Thyroid gland (tissue), 4 donors: ENCODE measurements around the gene CDH23. TPM values are rescaled to one million over a fixed set of nuclear protein-coding genes. Genes with fewer than 3 reads are reported as not detected.

ENCODE experiments used
- DNase-seq, 2 donors: peaks; one replicate each; pipeline ENCODE4 v3.0.0-alpha.2; 2019
- H3K27ac ChIP-seq, 3 donors: fragments of 200-600 bp; sonication (generic); 1 replicate in 2 of 3; 2 replicates in 1 of 3; pipeline ENCODE4 v1.5.1; 2016 to 2019; ENCODE audit warnings: mild to moderate bottlenecking in 1 of 3, moderate library complexity in 1 of 3
- H3K27me3 ChIP-seq: fragments of 200-600 bp; sonication (generic); one replicate; pipeline ENCODE4 v1.5.1; 2019
- H3K36me3 ChIP-seq, 2 donors: fragments of 200-600 bp; sonication (generic); one replicate each; pipeline ENCODE4 v1.5.1; 2016 to 2019
- H3K4me1 ChIP-seq, 2 donors: fragments of 200-600 bp; sonication (generic); one replicate each; pipeline ENCODE4 v1.5.1; 2017 to 2019
- H3K4me3 ChIP-seq, 3 donors: fragments of 200-600 bp; sonication (generic); replicated peaks in 1 of 3; 1 replicate in 2 of 3; 2 replicates in 1 of 3; pipeline ENCODE4 v1.5.1; 2016; ENCODE audit warnings: mild to moderate bottlenecking in 1 of 3
- H3K9me3 ChIP-seq: fragments of 200-600 bp; sonication (generic); one replicate; pipeline ENCODE4 v1.5.1; 2017
- CTCF ChIP-seq, 6 experiments: fragments of 200-600 bp in 3 of 6; fragments of 450-650 bp in 3 of 6; sonication (generic) in 3 of 6; IDR thresholded peaks; one replicate each; pipeline ENCODE4 v1.5.1; 2016 to 2019; ENCODE audit warnings: antibody characterized with exemption in 6 of 6, mild to moderate bottlenecking in 2 of 6, inconsistent platforms in 1 of 6, moderate library complexity in 1 of 6
- POLR2A ChIP-seq, 2 donors: fragments of 450-650 bp; IDR thresholded peaks; one replicate each; pipeline ENCODE4 v1.6.1; 2017; ENCODE audit warnings: antibody characterized with exemption in 2 of 2, mild to moderate bottlenecking in 2 of 2, moderate library complexity in 1 of 2
- WGBS, 2 donors: methylation state at CpG; one replicate each; pipeline ENCODE4 v1.1.5; 2017; 5-methylcytosine and 5-hydroxymethylcytosine counted together
- intact Hi-C: fragments of 100-400 bp; cut with DNase I; formaldehyde crosslinking; loops from one replicate; pipeline ENCODE4 v1.15.1; 2023
- total RNA-seq, 4 donors: library from RNA; depleted of rRNA; stranded (reverse); fragments of >200 nt; gene quantifications; one replicate each; pipeline ENCODE4 v1.2.3, GENCODE V29; 2016

The CDH23 gene
- total RNA-seq, 4 donors from 2014 or later: 3.0 to 4.2 (median 3.9) TPM

DNA sequence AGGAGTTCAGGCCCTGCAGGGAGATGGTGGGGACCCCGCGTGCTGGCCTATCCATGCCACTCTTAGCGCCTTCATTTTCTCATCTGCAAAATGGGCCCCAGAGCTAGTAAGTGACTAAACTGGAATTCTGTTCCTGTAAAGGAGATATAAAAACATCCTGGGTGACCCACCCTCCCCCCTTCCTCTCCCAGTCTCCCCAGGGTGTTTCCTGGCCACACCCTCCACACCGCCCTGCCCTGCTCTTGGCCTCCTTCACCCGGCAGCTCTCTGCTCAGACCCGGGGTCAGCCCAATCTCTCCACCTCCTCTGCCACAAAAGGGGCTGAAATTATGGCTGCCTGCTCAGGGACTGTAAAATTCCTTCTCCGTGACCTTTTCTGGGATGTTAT, 252.2 kb downstream of the CDH23 start:
- H3K4me3 ChIP-seq: no peak overlapping the region
- WGBS, 2 donors: 84 to 85% methylated on average over 7 of the region's 7 CpGs
- no peak overlapping the region for H3K27ac ChIP-seq
- TF ChIP-seq POLR2A (IDR thresholded peaks at IDR 0.05): no peak
- TF ChIP-seq CTCF (IDR thresholded peaks at IDR 0.05): no peak
- intact Hi-C loops: no loop called here
- H3K27me3 ChIP-seq: no peaks in the 10 kb centered on the region
- H3K36me3 ChIP-seq: no peaks in the 10 kb centered on the region
- peaks cover 0 to 3% of the 10 kb centered on the region in 2 donors for H3K4me1 ChIP-seq
- no peak for DNase-seq
- H3K9me3 ChIP-seq: no peaks in the 10 kb centered on the region

DNA sequence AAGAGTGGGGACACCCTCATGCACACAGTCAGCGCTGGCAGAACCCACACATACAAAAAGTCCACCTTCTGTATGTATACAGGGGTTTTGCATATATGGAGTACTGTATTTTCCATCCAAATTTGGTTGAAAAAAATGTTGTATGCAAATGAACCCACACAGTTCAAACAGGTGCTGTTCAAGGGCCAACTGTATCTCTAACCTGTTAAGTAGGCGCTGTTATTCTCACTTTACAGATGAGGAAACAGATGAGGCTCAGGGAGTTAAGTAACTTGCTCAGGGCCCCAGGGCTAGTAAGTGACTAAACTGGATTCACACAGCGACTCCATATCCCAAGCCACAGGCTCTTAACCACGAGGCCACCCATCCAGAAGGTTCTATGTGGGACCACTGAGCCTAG, 252.9 kb downstream of the CDH23 start:
- 88 to 97% methylated on average over 3 to 4 of the region's 4 CpGs for WGBS, 2 donors
- no peaks in the 10 kb centered on the region for H3K4me1 ChIP-seq
- H3K4me3 ChIP-seq: no peak overlapping the region
- no peaks in the 10 kb centered on the region for H3K27me3 ChIP-seq
- intact Hi-C loops: no loop called here
- no peaks in the 10 kb centered on the region for H3K36me3 ChIP-seq
- TF ChIP-seq POLR2A (IDR thresholded peaks at IDR 0.05): no peak
- TF ChIP-seq CTCF (IDR thresholded peaks at IDR 0.05): no peak
- DNase-seq: no peak
- no peaks in the 10 kb centered on the region for H3K9me3 ChIP-seq
- no peak overlapping the region for H3K27ac ChIP-seq

- 91 to 94% methylated on average over 4 to 7 of the region's 7 CpGs for WGBS, 2 donors
- Histone ChIP-seq H3K27me3 (no peaks in the 10 kb centered on the region), H3K4me3 (no peak overlapping the region), H3K36me3 (no peaks in the 10 kb centered on the region), H3K27ac (no peak overlapping the region), H3K4me1 (no peaks in the 10 kb centered on the region), H3K9me3 (no peaks in the 10 kb centered on the region)
- no peak for DNase-seq
- intact Hi-C loops: no loop called here
- TF ChIP-seq POLR2A (IDR thresholded peaks at IDR 0.05): no peak
- TF ChIP-seq CTCF (IDR thresholded peaks at IDR 0.05): no peak
These were observed 253.7 kb downstream of the CDH23 start for GRCh38 chr10:71650397-71650796.

DNA sequence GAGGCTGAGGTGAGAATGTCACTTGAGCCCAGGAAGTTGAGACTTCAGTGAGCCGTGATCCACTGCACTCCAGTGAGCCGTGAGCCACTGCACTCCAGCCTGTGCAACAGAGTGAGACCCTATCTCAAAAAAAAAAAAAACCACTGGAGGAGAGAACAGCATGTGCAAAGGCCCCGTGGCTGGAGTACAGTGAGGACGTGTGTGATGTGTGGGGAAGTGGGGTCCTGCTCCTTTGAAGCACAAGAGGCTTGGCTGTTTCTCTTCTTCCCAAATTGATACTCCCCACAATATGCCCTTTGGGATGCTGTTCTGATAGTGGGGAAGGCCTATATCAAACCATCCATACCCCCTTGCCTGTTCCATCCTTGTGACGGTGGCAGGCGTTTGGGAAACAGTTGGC, 254.7 kb downstream of the CDH23 start:
- no peaks in the 10 kb centered on the region for H3K27me3 ChIP-seq
- TF ChIP-seq CTCF (IDR thresholded peaks at IDR 0.05) (no peak), POLR2A (IDR thresholded peaks at IDR 0.05) (no peak)
- H3K27ac ChIP-seq: no peak overlapping the region
- no peaks in the 10 kb centered on the region for H3K36me3 ChIP-seq
- no peak overlapping the region for H3K4me3 ChIP-seq
- H3K9me3 ChIP-seq: no peaks in the 10 kb centered on the region
- no peak for DNase-seq
- no peaks in the 10 kb centered on the region for H3K4me1 ChIP-seq
- intact Hi-C loops: no loop called here
- WGBS, 2 donors: 73 to 82% methylated on average over 6 of the region's 6 CpGs

- Histone ChIP-seq H3K4me1 (no peaks in the 10 kb centered on the region), H3K27ac (no peak overlapping the region), H3K4me3 (no peak overlapping the region), H3K36me3 (no peaks in the 10 kb centered on the region), H3K27me3 (no peaks in the 10 kb centered on the region), H3K9me3 (no peaks in the 10 kb centered on the region)
- WGBS, 2 donors: 87 to 89% methylated on average over 3 to 4 of the region's 4 CpGs
- no peak for DNase-seq
- TF ChIP-seq POLR2A (IDR thresholded peaks at IDR 0.05) (no peak), CTCF (IDR thresholded peaks at IDR 0.05) (no peak)
- intact Hi-C loops: no loop called here
These were observed 255.2 kb downstream of the CDH23 start for GRCh38 chr10:71651928-71652327.
